Measurements from ENCODE around the gene ARL11.

ARL11 gene

DNA sequence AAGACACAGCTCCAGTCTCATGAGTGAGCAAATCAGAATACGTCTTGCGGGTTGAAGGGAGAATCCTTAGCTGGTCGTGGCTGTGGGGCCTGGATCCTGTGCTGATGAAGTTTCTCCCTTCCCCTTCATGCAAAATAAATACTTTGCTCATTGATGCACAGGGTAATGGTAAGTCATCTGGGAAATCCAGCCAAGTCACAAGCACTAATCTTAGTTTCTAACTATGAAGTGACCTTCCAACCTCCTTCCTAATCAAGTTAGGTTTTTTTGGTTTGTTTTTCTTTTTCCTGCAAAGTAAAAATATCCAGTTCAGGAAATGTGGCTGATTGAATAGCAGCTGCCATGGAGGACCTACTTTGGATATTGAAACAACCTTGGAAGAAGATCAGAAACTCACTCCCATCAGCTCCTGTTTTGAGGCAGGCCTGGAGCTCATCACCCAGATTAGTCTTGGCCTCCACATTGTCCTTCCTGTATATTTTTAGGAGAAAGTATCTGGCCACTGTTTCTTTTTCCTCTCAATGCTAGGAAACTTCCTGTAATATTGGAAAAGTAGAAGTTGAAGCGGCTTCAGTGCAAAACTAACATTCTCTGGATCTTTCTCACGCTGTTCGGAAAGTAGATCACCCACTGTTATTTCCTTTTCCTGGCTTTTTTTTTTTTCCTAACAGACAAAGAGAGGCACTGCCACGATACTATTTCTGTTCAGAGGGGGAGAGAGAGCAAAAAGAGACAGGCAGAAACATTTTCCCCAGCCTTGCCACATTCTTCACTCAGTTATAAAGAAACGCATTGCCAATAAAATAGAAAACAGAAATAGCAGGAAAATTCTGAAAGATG, 12.3 kb upstream of the ARL11 start:
- DNase-seq, result no peak

DNA sequence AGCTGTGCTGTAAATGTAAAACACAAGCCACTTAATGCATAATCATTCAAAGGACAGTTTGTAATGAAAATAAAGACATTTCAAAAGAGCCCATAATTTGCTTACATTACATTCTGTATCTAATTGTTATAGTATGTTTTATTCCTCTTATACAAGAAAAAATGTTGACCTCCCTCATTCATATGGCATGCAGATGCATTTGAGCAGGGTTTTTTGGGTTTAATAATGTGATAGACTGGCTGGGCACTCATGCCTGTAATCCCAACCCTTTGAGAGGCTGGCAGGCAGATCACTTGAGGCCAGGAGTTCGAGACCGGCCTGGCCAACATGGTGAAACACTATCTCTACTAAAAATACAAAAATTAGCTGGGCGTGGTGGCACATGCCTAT, 11.6 kb upstream of the ARL11 start:
- no peak for DNase-seq

DNA sequence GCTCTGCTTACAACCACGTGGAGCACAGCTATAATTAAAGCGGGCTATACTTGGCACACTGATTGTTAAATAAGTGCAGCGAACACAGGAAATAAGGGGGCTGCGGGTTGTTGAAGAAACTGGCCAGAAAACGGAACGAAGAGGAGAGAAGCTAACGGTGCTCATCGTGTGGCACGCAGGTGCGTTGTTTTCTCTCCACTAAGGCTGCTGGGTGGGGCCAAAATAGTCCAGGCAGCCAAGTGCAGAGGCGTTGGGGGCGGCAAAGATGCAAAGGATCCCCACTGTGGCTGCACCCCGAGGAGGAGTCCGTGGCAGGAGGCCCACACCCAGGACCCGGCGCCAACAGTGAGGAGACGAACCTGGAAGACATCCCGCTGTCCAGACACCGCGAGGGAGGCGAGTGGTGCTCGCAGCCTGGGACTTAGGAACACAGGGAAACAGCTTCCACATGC, 8.1 kb upstream of the ARL11 start:
- DNase-seq, result no peak

DNA sequence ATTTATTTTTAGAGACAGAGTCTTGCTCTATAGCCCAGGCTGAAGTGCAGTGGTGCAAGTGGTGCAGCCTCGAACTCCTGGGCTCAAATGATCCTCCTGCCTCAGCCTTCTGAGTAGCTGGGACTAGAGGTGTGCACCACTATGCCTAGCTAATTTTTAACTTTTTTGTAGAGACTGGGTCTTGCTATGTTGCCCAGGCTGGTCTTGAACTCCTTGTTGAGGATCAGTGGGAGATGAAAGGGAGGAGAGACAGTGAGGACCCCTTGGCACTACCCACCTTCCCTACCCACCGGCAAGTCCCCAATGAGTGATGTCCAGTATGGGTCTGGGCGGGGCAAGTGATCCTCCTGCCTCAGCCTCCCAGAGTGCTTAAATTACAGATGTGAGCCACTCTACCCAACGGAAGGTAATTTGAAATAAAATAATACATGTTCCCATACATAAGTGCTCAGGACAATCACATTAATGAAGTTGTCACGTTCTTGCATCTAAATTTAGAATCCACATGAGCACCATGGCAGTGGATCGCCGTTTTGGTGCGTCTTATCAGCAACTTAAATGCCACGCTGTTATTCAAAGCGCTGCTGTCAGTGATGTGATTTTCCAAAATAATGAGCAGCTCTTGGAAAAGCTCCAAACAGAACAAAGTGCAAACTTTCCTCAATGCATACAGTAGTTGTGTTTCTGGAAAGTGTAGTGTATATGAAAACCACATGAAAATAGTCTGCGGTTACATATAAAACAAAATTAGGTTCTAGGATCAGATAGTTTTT, 5.9 kb upstream of the ARL11 start:
- no peak for DNase-seq

DNA sequence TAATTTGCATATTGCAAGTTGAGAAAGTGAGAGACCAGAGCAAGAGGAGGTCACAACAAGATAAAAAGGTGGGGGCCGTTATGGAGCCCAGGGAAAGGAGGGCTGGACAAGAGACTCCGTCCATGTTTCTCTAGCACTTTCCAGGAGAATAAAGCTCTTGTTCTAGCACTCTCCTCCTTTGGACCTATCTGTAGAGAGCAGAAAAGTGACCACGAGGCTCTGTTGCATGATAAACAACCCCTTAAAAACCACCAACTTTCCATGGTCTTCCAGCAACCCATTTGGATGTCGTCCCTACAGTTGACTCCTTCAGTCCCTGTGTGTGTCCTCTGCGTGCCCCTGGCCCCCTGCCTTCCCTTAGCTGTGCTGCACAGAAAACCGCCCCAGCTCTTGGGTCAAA, 4.1 kb upstream of the ARL11 start:
- no peak for DNase-seq

DNA sequence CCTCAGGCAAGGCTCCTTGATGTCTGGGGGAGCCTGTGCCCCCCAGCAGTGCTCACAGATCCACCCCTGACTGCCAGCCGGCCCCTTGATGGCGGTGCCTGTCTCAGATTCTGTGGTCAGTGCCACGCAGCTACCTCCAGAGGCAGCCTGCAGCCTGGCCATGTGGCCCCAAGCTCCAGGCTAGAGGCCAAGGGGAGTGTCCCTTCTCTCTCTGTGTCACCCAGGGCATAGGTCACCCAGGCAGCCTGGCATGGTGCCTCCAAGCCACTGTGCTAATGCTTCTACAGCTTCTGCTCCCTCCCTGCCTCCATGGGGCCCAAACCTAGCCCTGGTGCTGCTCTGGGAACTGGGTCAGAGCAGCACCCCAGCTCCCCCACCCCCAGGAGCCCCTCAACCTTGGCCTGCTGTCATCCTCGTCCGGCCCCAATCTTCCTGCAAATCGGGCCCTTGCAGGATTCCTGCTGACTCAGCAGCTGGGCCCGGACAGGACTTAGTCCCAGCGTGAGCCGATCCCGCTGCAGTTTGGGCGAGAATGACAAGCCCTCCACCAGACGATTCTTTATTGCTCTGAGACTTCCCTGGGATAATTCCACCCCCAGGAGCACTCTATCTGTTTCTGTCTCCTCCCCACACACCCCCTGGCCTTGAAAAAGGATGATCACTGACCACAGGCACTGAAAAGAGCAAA, 2.8 kb upstream of the ARL11 start:
- no peak for DNase-seq

DNA sequence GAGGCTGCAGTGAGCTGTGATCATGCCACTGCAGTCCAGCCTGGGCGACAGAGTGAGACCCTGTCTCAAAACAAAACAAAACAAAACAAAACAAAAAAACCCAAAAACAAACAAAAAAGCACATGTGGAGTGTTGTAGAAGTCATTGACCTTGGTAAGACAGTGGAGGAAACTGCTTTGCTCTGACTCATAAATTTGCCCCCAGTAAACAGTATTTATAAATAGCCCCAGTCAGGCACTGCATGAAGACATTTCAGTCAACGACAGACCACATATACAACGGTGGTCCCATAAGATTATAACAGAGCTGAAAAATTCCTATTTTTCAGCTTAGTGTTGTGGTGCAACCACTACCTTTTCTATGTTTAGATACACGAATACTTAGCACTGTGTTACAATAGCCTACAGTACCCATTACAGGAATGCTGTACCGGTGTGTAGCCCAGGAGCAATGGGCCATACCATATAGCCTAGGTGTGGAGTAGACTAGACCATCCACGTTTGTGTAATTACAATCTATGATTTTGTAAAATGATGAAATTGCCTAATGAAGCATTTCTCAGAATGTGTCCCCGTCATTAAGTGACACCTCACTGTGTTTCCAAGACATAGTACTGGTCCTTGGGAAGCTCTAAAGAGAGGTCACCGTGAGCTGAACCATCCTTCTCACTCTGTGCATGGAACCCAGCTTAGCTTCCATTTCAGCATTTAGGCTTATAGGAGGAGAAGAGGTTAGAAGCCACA, 1.1 kb downstream of the ARL11 start:
- no peak for DNase-seq

DNA sequence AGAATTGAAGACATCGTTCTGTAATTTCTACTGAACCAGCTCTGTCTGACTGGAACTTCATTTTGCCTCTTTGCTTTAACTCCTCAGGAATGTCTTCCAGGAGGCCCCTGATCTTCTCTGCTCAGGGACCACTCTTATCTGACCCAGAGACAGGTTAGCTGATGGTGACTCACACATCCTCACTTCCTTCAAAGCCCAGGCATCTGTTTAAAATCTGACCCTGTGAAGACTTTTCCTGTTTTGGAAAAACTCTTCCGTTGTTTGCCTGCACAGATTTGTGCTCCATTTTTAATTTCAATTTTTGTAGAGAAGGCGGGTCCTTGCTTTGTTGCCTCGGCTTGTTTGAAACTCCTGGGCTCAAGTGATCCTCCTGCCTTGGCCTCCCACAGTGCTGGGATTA, 1.6 kb downstream of the ARL11 start:
- DNase-seq, result no peak

DNA sequence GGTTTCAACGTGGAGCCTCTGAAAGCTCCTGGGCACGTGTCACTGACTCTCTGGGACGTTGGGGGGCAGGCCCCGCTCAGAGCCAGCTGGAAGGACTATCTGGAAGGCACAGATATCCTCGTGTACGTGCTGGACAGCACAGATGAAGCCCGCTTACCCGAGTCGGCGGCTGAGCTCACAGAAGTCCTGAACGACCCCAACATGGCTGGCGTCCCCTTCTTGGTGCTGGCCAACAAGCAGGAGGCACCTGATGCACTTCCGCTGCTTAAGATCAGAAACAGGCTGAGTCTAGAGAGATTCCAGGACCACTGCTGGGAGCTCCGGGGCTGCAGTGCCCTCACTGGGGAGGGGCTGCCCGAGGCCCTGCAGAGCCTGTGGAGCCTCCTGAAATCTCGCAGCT, 2.3 kb downstream of the ARL11 start:
- DNase-seq, result no peak

DNA sequence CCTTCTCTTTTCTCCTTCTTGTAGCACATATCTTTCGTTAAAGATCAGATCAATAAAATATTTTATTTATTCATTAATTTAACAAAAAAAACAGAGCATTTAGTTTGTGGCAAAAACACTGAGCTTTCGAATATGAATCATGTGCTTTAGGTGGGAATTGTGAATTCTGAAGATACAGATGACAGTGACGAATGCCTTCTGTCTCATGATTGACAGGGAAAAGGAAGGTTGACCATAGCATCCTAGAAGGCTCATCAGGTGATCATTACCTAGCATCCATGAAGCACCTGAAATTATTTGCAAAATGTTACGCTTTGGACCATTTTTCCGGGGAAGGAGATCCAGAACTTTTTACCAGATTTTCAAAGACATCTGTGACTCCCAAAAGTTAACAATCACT, 3.8 kb downstream of the ARL11 start:
- DNase-seq, result no peak

DNA sequence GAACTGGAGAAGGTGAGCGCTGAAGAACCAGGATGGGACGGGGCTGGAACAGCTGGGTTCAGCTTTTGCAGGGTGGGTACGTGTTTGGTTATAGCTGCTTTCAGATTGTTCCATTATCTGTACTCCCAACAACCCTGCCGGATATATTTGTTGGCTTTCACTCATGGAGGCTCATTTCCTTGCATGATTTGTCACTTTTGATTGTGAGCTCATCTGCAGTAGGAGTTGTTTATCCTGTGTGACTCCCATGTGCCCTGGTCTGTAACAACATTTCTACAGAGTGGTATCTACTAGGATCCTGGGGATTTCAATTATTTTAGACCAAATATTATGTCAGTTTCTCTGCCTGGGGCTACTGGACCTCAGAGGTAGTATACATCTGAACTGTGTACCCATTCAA, 5.4 kb downstream of the ARL11 start:
- no peak for DNase-seq

DNA sequence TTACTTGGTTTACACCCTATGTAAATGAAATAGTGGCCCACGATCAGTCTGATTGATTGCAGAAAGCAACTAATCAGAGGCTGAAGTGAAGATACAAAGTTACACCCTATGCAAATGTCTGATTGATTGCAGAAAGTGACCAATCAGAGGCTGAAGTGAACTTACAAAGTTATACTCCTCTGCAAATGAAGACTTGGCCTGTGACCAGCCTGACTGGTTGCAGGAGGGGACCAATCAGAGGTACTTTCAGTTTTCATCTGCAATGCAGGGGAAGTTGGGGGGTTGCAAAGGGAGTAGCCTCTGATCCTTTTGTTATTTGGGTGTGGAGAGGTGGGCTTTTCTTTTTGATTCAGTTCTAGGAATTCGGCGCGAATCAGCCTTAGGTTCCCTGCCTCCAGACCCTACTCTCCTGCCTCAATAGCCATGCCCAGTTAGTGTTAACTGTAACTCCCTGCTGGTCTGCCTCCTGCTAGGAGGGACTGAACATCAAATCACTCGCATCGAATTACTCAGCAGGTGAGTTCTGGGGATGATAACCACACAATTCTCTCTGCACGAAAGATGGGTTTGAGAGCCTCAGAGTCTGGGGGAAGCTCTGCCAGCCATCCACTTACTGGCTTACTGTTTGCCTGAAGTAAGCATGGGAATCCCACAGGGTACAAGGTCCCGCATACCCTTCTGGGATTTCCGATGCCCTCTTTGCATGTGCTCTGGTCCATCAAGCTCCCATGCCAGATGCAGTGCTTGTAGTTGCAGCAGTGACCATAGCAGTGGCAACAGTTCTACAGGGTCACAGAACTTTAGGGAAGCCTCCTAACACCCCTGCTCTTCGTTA, 7.5 kb downstream of the ARL11 start:
- DNase-seq, result no peak

DNA sequence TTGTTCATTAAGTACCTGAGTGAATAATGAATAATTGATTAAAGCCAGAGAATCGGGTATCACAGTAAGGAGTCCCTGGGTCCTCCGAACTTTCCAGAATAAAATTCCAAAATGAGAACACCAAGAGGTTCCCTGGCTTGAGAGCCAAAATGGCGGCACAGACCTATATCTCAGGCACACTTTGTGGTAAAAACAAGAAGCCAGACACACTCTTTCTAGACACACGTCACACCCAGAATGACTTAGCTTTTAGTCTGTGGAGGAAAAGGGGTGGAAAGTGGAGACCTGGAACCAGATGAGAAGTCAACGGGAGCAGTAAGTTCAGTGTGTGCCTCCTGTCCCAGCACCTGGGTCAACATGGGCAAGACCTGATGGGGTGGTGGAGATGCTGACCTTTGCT, 8.4 kb downstream of the ARL11 start:
- no peak for DNase-seq

DNA sequence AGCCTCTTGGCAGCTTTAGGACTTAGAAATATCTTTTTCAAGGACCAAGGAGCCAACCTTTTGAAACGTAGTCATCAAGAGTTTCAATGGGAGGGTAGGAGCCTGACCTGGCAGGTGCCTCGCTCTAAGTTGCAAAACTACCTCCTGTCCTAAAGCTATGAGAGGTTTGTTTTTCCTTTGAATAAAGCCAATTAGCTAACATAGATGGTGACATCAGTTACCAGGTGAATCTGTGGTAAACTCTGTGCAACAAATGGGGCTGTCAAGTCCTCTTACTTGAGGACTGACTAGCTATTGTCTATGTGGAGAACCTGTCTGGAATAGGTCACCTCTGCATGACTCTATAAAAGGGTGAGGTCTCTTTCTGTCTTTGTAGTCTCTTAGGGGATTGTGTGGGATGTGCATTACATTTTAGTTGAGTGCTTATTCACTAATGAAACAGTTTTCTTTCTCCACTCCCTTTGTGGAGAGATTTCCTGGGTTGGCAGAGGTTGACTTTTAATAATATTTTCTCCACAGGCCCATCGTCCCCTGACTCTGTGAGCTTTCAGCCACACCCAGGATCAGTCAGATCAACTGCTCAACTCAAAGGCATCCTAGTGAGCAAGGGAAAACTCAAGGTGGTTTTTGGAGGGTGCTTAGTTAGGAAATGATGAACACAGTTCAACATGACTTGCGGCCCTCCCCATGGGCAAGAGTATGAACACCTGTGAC, 9.9 kb downstream of the ARL11 start:
- no peak for DNase-seq

DNA sequence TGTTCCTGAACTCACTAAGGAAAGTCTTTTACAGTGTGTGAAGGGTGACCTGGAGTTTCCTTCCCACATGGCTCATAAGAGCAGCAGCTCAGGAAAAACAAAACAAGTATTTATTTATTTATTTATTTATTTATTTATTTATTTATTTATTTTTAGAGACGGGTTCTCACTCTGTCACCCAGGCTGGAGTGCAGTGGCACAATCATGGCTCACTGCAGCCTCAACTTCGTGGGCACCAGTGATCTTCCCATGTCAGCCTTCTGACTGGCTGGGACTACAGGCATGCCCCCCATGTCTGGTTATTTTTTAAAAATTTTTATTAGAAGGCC, 10.4 kb downstream of the ARL11 start:
- DNase-seq, result no peak

DNA sequence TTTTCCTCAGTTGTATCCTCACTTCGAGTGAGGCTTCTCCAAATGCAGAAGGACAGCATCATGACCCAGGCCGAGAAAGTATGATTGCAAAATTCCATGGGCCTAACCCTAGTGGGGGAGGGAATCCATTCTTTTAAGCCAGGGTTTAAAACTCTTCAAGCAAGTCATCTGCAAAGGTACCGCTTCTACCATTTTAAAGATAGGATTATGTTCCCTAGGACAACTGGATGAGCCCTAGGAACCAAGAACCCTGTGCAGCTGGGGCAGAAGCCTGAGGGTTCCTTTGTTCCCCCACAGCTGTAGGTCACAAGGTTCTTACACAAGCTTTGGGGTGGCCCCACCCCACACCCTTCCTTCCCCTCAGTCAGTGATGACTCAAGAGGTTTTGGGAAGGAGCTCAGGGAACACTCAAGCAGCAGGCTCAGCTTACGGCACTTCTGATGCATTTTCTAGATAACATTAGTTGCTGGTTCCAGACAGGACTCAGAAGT, 13.5 kb downstream of the ARL11 start:
- no peak for DNase-seq

DNA sequence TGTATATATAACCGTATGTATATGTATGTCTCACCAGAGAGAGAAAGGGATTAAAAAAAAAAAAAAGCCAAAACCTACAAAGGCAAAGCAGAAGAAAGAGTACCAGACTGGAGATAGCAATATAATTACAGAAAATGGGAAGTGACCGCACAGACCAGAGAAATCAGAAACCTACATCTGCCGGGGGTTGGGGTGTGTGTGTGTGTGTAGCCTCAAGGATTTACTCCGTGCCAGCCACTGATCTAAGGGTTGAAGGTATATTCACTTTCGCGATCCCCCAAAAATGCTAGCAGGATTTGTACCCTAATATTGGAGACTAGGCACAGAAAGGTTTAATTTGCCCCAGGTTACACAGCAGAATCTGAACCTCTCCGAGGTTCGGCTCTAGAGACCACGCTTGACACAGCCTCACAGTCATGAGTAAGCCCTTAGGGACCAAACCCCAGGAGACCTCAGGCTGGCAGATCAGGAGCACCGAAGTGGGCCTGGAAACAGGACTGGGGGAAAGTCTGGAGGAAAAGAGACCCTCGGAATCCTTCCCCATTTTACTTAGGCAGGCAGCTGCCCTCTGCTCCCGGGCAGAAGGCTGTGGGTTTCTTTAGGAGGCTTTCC, 14.8 kb downstream of the ARL11 start:
- DNase-seq, result no peak

DNA sequence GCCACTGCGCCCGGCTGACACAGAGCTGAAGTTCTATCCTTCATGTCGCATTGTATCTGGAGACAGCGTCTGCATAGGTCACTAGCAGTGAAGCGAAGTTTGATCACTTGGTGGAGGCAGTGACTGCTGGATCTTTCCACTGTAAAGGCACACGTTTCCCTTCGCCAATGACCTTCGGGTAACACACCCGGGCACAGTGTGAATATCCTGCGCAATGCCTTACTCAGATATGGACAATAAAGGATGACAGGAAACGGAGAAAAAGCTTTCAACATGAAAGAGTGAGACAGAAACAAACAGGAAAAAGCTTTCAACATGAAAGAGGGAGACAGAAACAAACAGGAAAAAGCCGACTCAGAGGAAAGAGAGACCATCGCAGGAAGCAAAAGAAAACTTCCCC, 17.1 kb downstream of the ARL11 start:
- no peak for DNase-seq

DNA sequence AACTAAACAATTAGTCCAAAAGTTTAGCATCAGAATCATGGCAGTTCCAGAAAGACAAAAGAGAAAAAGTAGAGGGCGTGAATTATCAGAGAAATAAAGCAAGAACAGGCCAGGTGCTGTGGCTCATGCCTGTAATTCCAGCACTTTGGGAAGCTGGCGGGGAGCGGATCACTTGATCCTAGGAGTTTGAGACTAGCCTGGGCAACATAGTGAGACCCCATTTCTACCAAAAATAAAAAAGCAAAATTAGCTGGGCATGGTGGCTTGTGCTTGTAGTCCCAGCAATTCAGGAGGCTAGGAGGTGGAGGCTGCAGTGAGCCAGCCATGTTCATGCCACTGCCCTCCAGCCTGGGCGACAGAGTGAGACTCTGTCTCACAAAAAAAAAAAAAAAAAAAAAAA, 18.4 kb downstream of the ARL11 start:
- no peak for DNase-seq

DNA sequence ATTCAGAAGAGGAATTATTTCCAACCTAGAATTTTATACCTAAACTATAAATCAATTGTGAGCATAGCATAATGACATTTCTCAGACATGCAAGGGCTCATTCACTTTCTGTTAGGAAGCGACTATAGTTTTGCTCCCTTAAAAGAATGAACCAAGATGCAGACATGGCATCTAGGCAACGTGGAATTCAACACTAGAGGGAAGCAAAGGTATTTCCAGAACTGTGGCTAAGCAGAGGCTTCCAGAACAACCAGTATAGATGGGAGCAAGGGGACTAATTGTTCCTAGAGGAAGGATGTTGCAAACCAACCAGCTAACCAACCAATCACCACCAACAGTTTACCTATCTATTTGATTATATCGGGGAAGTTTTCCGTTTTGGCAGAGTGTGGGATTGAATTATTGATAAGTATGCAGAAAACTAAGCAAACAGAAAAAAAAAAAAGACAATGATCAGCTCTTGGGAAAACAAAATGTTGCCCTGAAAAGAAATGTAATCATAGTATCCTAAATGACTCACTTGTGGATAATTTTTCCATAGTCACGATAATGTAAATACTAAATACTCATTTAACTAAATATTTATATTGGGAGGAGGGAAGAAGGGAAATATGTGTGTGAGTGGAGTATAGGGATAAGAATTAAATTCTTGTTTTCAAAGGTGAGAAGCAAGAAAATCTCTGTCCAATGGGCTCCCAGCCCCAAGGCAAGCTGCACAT, 21.1 kb downstream of the ARL11 start:
- DNase-seq, result no peak
